Measurements from ENCODE around the gene RUNX3.

The RUNX3 gene

DNA sequence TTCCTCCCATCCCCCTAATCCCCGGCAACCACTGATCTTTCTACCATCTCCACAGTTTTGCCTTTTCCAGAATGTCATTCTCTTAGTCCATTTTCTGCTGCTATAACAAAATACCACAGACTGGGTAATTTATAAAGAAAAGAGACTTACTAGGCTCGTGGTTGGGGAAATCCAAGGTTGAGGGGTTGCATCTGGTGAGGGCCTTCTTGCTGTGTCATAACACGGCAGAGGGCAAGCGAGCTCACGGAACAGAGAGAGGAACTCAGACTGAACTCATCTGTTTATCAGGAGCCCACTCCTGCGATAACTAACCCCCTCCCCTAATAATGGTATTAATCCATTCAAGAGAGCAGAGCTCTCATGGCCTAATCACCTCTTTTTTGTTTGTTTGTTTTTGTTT is 52.0 kb downstream of the RUNX3 start:
- DNase-seq, result no peak

- DNase-seq, result no peak
Observed at GRCh38 chr1:24875991-24876506, 54.0 kb downstream of the RUNX3 start.

DNA sequence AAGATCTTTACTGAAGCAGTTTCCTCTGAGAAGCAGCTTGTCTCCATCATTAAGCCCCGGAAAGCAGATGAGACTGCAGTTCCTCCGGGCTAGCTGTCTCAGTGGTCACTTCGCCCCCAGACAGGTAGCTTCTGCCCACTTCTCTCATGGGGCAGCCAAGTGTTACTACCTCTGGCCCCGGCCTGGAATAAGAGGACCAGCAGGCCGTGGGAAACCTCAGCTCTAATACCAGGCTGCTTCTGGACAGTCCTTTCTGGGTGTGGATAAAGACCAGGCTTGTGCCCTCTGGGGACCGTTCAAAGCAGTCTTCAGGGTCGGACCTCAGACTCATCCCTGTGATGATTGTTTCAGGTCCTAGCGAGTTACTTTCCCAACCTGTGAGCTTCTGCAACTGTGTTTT is 54.8 kb downstream of the RUNX3 start:
- no peak for DNase-seq

DNA sequence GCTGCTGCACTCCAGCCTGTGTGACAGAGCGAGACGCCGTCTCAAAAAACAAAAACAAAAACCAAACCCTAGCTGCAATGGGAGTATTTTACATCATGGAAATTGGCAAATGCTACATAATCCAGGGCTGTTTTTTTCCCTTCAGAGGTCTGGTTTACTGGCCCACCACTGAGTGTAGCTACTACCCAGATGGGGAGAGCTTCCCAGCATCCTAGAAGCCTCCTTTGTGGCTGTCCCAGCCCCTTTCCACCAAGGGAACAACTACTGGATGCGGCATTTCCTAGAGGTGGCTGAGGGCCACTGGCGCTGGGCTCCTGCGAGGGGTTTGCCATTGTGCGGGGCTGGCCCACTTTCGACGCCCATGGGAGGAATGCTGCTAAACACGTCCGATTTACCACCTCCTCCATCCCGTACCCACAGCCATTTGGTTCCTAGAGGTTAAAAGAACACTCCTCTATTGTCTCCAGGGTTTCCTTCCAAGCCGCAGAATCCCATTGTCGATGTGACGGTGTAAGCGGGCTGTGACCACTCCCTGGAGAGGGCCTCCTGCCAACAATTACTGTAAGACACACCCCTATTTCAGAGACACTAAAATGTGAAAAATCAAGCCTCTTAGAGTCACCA is 55.4 kb downstream of the RUNX3 start:
- no peak for DNase-seq

- DNase-seq, result no peak
Observed at GRCh38 chr1:24874056-24874455, 56.0 kb downstream of the RUNX3 start.

DNA sequence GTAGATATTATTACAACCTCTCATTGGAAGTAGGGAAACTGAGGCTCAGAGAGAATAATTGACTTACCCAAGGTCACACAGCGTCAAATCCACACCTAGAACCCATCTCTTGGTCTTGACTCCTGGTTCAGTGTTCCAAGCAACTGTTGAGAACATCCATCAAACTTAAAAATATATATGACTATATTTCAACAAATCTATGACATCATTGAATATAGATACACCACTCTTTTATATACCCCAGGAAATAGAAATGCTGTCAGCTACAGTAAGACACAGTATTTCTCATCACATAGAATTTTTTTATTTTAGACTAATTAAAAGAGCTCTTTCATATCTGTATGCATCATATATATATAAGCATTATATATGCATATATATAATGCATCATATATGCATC is 56.9 kb downstream of the RUNX3 start:
- DNase-seq, result no peak

- DNase-seq, result no peak
Observed at GRCh38 chr1:24872061-24872850, 57.8 kb downstream of the RUNX3 start.

DNA sequence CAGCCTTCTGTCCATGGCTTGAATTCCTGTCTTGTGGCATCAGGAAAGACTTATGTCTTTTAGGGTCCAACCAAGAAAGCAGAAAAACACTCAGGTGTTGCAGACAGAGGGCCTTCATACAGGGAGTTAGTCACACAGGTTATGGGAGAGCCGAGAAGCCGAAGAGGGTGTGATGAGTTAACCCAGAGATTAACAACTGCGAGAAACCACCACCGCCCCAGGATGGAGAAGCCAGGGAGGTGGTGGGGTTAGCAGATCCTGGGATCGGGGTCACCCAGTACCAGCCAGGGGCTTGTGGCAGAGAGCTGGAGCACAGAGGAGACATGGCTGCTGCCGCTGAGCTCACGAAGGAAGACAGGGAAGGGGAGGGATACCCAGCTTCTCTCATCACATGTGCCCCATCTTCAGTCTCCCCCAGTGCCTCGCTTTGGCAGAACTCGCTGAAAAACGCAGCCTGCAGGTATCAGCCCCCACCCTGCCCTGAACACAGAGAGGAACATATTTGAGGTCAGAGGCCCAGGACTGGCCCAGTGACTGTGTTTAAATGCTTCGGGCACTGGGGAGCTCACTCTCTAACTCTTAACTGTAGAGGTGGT is 58.7 kb downstream of the RUNX3 start:
- DNase-seq, result no peak

DNA sequence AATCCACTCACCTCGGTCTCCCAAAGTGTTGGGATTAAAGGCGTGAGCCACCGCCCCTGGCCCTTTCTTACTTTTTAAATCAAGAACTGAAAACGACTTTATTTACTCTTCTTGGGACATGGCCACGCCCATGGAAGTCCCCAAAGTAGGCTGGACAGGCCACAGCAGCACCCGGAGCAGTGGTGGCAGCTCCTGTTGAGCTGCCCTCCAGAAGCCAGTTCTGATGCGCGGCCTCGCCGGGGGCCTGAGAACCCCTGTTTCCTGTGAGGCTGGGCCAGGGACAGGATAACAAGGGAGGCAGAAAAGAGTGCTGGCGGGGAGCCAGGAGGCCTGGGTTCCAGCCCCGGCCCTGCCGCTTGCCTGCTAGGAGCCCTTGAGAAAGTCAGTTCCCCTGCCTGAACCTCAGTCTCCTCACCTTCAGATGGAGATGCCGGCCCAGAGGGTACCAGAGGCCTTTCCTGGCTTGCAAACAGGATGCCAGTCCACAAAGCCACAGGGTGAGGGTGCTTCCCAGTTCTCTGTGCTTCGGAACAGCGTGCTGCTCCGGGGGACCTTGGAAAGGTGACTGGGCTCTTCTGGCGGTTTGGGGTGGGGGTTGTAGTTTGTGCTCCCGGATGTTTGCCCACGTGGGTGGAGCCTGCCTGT is 59.4 kb downstream of the RUNX3 start:
- DNase-seq, result no peak

DNA sequence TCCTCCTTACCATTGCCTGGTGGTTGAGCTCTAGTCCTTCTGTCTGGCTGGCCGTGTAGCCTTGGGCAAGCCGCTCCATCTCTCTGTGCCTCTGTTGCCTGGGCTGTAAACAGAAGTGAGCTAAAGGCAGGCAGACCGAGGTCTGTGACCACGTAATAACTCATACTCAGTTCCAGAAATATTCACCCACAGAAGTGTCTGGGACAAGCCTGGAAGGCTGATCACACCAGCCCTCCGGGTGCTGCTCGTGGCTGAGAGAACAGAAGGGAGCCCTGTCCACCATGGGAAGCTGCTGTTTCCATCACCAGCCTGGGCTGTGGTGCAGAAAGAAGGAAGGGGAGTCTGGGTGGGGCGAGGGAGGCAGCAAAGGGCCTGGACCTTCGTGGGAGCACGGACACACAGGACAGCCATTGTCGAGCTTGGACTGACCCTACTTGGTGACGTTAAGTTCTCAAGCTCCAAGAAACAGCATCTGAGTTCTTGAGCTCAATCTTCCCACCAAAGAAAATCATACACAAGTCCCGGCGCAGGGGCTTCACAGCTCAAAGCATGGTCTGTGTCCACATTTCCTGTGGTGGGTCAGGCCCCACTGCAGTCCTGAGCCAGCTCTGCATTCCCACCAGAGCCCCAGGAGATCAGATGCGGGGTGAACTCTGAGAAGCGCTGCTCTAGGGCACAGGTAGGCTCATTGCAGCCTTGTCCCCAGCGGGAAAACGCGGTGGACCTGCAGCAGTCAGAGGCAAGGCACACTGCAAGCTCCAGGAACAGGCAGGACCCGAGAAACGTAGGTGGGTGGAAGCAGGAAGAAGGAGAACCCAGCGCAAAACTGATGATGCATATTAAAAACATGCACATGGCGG is 61.8 kb downstream of the RUNX3 start:
- DNase-seq, result no peak

DNA sequence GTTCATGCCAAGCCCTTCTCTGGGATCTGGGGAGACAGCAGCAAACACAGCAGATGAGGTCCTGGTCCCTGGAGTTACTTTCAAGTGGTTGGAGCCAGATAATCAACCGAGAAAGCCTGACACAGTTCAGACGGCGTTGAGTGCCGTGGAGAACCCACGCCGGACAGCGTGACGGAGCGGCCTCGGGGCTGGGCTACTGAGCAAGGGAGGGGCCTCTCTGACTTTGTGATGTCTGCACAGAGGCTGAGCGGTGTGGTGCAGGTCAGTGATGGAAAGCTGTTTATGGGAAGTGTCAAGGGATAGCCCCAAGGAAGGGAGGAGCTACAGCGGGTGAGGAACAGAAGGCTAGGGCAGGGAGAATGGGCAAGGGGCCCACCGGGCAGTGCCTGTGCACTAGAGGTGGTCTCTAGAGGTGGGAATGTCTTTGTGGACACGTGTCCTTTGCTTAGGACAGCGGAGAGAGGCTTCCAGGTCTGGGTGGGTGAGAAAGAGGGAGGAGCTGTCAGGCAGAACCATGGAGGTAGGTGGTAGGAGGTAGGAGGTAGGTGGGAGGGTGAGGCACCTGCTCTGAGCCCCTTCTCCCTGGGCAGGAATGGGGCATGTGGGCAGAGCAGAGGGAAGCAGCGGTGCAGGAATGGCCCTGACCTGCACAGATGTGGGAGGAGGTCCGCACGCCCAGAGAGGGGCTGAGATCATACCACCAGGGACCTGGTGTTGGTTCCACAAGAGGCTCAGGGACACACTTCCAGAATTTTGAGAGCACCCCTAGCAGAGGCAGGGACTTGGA is 62.8 kb downstream of the RUNX3 start:
- no peak for DNase-seq

- no peak for DNase-seq
Observed at GRCh38 chr1:24866211-24867083, 63.6 kb downstream of the RUNX3 start.

GRCh38 chr1:24865587-24865986 is 64.5 kb downstream of the RUNX3 start:
- no peak for DNase-seq

GRCh38 chr1:24865168-24865567 is 64.9 kb downstream of the RUNX3 start:
- DNase-seq, result no peak

DNA sequence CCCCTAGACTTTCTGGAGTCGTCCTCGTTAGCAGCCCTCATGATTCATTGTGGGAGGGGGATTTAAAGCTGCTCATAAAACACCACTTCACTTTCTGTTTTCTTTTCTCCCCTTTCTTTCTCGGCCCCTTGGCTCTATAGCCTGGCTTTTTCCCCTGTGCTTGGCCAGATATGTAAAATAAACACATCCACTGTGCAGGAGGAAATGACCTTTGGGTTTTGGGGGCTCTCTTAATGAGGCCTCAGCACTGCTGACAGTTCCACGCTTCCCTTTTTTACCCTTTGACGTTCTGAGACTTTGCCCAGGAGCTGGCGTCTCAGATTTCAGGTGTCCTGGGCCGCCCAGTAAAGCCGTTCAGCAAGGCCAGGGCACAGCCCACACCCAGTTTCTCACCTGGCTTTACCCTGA is 65.7 kb downstream of the RUNX3 start:
- DNase-seq, result no peak

DNA sequence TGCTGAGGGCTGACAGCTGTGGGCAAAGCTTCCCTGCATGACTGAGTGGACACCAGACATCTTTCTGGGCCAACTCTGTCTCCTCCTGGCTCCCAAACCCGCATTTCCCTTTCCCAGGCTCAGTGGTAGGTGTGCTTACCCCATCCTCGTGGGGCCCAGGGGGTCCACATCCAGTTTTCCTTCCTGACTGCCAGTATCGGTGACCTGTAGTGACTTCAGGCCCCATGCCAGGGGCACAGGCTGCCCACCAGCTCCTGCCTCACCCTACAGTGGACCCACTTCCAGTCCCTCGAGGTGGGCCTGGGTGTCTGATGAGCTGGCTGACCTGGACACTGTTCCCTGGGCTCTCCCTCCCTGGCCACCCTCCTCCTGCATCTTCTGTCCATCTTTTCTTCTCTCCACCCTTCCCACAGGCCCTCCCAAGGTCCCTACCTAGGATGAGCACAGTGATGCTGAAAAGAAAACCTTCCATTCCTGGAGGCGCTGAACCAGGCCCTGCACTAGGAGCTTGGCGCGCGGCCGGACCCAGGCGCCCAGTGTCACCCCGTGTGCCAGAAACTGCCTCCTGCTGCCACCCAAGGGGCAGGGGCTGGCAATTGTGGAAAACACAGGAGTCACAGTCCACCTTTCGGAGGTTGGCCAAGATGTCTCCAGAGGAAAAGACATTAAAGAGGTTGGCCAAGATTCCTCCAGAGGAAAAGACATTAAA is 67.1 kb downstream of the RUNX3 start:
- no peak for DNase-seq

DNA sequence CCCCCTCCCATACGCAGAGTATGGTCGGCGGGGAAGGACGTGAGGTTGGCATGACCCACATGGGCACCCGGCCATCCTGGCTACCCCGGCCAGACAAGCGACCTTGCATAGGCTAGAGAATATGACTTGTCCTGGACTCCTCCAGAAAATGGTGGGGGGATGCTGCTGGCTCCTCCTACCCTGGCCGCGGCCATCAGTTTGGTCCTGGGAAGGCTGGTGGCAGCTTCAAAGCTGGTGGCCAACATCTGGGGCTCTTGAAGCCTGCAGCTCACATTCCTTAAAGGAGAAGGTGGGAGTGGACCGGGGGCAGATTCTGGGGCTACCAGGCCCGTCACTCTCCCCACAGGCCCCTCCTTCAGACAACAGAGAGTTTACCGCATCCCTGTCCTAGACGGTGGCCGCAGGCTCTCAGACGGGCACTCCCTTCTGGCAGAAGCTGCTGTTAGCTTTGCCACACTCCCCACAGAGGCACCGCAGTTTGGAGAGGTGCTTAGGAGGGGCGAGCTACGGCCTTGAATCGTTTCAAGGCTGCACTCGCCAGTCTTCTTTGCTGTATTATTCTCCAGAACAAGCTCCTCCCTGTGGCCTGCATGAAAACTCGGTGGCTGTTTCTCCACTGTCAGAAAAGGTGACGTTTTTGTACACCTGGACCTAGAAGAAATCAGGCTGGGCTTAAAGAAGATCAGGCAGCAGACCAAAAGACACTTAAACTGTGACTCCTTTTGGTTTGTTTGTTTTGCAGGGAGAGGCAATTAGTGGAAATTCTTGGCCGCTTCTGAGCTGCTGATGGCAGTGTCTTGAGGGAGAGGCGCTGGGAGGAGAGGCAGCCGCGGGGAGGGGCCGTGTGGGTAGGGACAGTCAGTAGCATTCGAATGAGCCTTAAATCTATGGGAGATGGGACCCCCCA is 68.0 kb downstream of the RUNX3 start:
- no peak for DNase-seq

- no peak for DNase-seq
Observed at GRCh38 chr1:24860841-24861240, 69.2 kb downstream of the RUNX3 start.

Data from NCI-H446 treated with DMSO at 0.1 percent for 48 hours (cell line).